Right kidney (tissue), 1 donor: ENCODE measurements around the gene PIEZO1.
A peak's percentile ranks its signal among the peaks of the same experiment; 100 is the strongest.

ENCODE experiments used
- DNase-seq: peaks from one replicate; pipeline ENCODE4 v3.0.0-alpha.2; 2016

Gene PIEZO1

GRCh38 chr16:88702371-88703210 lies 82.4 kb downstream of the PIEZO1 start:
- no peak for DNase-seq

- no peak for DNase-seq
Observed at GRCh38 chr16:88701581-88702370, 83.2 kb downstream of the PIEZO1 start.

- DNase-seq = peak; percentile 21
Observed at GRCh38 chr16:88700636-88701482, 84.2 kb downstream of the PIEZO1 start.

- no peak for DNase-seq
Observed at GRCh38 chr16:88700322-88700635, 84.7 kb downstream of the PIEZO1 start.

GRCh38 chr16:88699180-88699579 lies 85.8 kb downstream of the PIEZO1 start:
- no peak for DNase-seq

GRCh38 chr16:88698646-88699045 lies 86.4 kb downstream of the PIEZO1 start:
- DNase-seq = no peak

GRCh38 chr16:88697831-88698615 lies 87.0 kb downstream of the PIEZO1 start:
- DNase-seq = no peak

- no peak for DNase-seq
Observed at GRCh38 chr16:88697116-88697830, 87.7 kb downstream of the PIEZO1 start.

GRCh38 chr16:88696441-88696840 lies 88.6 kb downstream of the PIEZO1 start:
- no peak for DNase-seq

- no peak for DNase-seq
Observed at GRCh38 chr16:88695753-88696152, 89.3 kb downstream of the PIEZO1 start.

- no peak for DNase-seq
Observed at GRCh38 chr16:88695218-88695617, 89.8 kb downstream of the PIEZO1 start.

- DNase-seq = no peak
Observed at GRCh38 chr16:88694221-88695087, 90.6 kb downstream of the PIEZO1 start.

- DNase-seq = no peak
Observed at GRCh38 chr16:88693420-88694177, 91.4 kb downstream of the PIEZO1 start.

GRCh38 chr16:88692861-88693260 lies 92.2 kb downstream of the PIEZO1 start:
- no peak for DNase-seq

GRCh38 chr16:88691924-88692560 lies 93.0 kb downstream of the PIEZO1 start:
- no peak for DNase-seq

- DNase-seq = no peak
Observed at GRCh38 chr16:88691129-88691813, 93.7 kb downstream of the PIEZO1 start.

- no peak for DNase-seq
Observed at GRCh38 chr16:88690341-88691128, 94.5 kb downstream of the PIEZO1 start.
